Right lobe of liver (tissue), 6 donors: Measurements from ENCODE around the gene PCDH15. TPM values are rescaled to one million over a fixed set of nuclear protein-coding genes. Genes with fewer than 3 reads are reported as not detected.

ENCODE experiments used
- ATAC-seq, 4 donors: fragments of 200-7000 bp; cut with Tn5 transposase; one replicate each; pipeline ENCODE4 v1.9.1; 2020; ENCODE audit warnings: mild to moderate bottlenecking in 4 of 4, moderate library complexity in 4 of 4
- DNase-seq, 3 donors: peaks; one replicate each; pipeline ENCODE4 v3.0.0-alpha.2; 2020
- H3K27ac ChIP-seq, 3 donors: fragments of 200-600 bp; one replicate each; pipeline ENCODE4 v1.8.0; 2022
- H3K27me3 ChIP-seq, 2 donors: fragments of 200-600 bp; one replicate each; pipeline ENCODE4 v1.8.0; 2022
- H3K36me3 ChIP-seq, 4 donors: fragments of 200-600 bp; sonication (generic) in 1 of 4; one replicate each; pipeline versions ENCODE4 v1.5.1 to v1.8.0; 2017 to 2022; ENCODE audit warnings: control low read depth in 1 of 4
- H3K4me1 ChIP-seq, 4 donors: fragments of 200-600 bp; sonication (generic) in 1 of 4; one replicate each; pipeline versions ENCODE4 v1.5.1 to v1.8.0; 2017 to 2022; ENCODE audit warnings: control low read depth in 1 of 4
- H3K4me3 ChIP-seq, 3 donors: fragments of 200-600 bp; one replicate each; pipeline ENCODE4 v1.8.0; 2022
- H3K9me3 ChIP-seq, 4 donors: fragments of 200-600 bp; sonication (generic) in 1 of 4; one replicate each; pipeline versions ENCODE4 v1.5.1 to v1.8.0; 2017 to 2022; ENCODE audit warnings: control low read depth in 1 of 4
- POLR2A ChIP-seq: fragments of 450-650 bp; IDR thresholded peaks from one replicate; pipeline ENCODE4 v1.6.1; 2017; ENCODE audit warnings: antibody characterized with exemption, mild to moderate bottlenecking
- WGBS: methylation state at CpG from one replicate; pipeline ENCODE4 v1.1.6; 2018; ENCODE audit warnings: low coverage, low lambda C conversion rate; ENCODE audit not compliant: insufficient coverage; ENCODE audit errors: missing lambda C conversion rate; 5-methylcytosine and 5-hydroxymethylcytosine counted together
- intact Hi-C, 2 donors: fragments of 100-400 bp; cut with DNase I; formaldehyde crosslinking; loops; one replicate each; pipeline versions ENCODE4 v1.11.2 to v1.14.1; 2022
- total RNA-seq, 6 experiments: library from RNA; depleted of rRNA in 2 of 6; stranded (reverse); fragments of >200 nt in 2 of 6; fragmentation: NEBNext Ultra II Directional in 3 of 6; extraction: Animal tissue kit (Norgen Biotek cat#: 25700) in 3 of 6; gene quantifications; one replicate each; pipeline versions ENCODE4 v1.1.0 to v1.2.4, GENCODE V29; 2016 to 2023
- TF ChIP-seq, protein P1 (sequence below), 4 donors: fragments of 200-600 bp in 3 of 4; fragments of 450-650 bp in 1 of 4; IDR thresholded peaks; one replicate each; pipeline versions ENCODE4 v1.5.1 to v1.8.0; 2016 to 2022; ENCODE audit warnings: antibody characterized with exemption in 4 of 4, mild to moderate bottlenecking in 2 of 4
- donor health status: DM: no; HTN: yes; CAD: no.
- donor health status: DM: no; HTN: no; CAD: no.
- donor health status: DM: no; HTN: no; CAD: no.
- donor health status: DM: no; HTN: yes; CAD: no.
- donor health status: DM: no; HTN: yes; CAD: no.

PCDH15 gene
- total RNA-seq, 6 experiments from 2014 or later: not detected

DNA sequence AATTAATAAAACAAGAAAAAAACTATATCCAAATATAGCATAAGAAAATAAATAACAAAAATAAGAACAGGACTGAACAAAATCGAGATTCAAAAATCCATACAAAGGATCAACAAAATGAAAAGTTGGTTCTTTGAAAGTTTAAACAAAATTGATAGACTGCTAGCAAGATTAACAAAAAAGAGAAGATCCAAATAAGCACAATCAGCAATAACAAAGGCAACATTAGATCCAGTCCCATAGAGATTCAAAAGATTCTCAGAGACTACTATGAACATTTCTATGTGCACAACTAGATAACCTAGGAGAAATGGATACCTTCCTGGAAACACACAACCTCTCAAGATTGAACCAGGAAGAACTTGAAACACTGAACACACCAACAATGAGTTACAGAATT lies 534.6 kb downstream of the PCDH15 start:
- TF ChIP-seq, protein P1, sequence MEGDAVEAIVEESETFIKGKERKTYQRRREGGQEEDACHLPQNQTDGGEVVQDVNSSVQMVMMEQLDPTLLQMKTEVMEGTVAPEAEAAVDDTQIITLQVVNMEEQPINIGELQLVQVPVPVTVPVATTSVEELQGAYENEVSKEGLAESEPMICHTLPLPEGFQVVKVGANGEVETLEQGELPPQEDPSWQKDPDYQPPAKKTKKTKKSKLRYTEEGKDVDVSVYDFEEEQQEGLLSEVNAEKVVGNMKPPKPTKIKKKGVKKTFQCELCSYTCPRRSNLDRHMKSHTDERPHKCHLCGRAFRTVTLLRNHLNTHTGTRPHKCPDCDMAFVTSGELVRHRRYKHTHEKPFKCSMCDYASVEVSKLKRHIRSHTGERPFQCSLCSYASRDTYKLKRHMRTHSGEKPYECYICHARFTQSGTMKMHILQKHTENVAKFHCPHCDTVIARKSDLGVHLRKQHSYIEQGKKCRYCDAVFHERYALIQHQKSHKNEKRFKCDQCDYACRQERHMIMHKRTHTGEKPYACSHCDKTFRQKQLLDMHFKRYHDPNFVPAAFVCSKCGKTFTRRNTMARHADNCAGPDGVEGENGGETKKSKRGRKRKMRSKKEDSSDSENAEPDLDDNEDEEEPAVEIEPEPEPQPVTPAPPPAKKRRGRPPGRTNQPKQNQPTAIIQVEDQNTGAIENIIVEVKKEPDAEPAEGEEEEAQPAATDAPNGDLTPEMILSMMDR (IDR thresholded peaks at IDR 0.05): no peak
- TF ChIP-seq POLR2A: no peak
- DNase-seq (no peak), ATAC-seq (no peak)
- no peaks in the 10 kb centered on the region for H3K9me3 ChIP-seq
- no peaks in the 10 kb centered on the region for H3K36me3 ChIP-seq
- no peak overlapping the region for H3K27ac ChIP-seq
- no peaks in the 10 kb centered on the region for H3K4me1 ChIP-seq
- intact Hi-C loops: no loop called here
- H3K4me3 ChIP-seq: no peak overlapping the region
- no peaks in the 10 kb centered on the region for H3K27me3 ChIP-seq
- WGBS: 25% methylated on average over 1 of the region's 1 CpG

DNA sequence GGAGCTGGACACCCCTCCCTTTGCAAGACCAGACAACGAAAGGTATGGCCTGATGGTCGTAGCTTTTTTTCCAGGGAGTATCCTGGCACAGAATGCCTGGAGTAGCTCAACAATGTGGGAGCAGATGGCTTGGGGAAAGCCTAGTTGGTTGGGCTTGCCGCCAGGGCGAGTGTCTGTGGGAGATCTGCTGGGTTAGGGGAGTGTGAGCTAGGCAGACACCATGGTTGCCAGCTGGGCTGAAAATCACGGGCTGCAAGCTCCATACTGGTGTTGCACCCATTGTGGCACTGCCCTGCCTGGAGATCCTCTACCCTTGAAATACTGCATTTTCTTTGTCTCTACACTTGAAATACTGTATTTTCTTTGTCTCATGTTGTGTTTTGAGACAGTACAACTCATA lies 538.3 kb downstream of the PCDH15 start:
- no CpG with 5 or more reads among the region's 5 CpGs for WGBS
- no peaks in the 10 kb centered on the region for H3K36me3 ChIP-seq
- intact Hi-C loops: no loop called here
- H3K9me3 ChIP-seq: no peaks in the 10 kb centered on the region
- H3K27me3 ChIP-seq: no peaks in the 10 kb centered on the region
- no peaks in the 10 kb centered on the region for H3K4me1 ChIP-seq
- H3K4me3 ChIP-seq: no peak overlapping the region
- DNase-seq (no peak), ATAC-seq (no peak)
- H3K27ac ChIP-seq: no peak overlapping the region
- TF ChIP-seq, protein P1 (IDR thresholded peaks at IDR 0.05): no peak
- no peak for TF ChIP-seq POLR2A

DNA sequence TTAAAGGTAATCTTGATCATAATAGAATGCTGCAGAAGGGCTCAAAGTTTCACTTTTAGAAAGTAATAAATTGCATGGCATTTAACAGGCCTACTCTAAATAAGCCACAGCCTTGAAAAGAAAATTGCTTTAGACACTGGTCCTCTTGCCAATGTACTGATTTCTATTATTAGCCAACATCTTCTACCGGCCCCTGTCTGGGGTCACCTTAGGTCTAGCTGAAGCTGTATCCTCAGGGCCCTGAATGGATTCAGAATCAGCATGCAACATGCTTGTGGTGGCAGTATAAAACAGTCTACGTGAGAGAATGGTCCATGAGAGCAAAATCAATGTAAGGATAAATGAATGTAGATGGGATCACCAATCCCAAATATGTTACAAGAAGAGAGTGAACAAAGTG lies 541.9 kb downstream of the PCDH15 start:
- intact Hi-C loops: no loop called here
- no peak overlapping the region for H3K4me3 ChIP-seq
- 43% methylated on average over 2 of the region's 2 CpGs for WGBS

DNA sequence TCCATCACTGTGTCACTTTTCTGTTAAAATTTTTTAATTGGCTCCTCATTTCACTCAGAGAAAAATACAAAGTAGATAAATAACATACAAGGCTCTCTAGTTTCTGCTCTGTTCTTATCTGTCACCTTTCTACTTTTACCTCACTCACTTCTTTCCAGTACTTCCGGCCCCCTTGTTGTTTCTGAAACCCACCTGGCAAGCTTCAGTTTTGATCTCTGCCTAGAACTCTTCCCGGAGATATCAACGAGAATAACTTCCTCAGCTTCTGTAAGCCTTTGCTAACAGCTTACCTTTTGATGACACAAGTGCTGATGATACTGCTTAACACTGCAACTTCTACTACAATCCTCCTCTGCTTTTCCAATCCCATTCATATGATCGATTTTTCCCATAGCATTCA lies 566.2 kb downstream of the PCDH15 start:
- 22% methylated on average over 4 of the region's 4 CpGs for WGBS
- TF ChIP-seq POLR2A: no peak
- TF ChIP-seq, protein P1 (IDR thresholded peaks at IDR 0.05): no peak
- intact Hi-C loops: no loop called here
- Histone ChIP-seq H3K27me3 (no peaks in the 10 kb centered on the region), H3K4me1 (no peaks in the 10 kb centered on the region), H3K4me3 (no peak overlapping the region), H3K27ac (no peak overlapping the region), H3K36me3 (no peaks in the 10 kb centered on the region), H3K9me3 (no peaks in the 10 kb centered on the region)
- DNase-seq: no peak
- ATAC-seq: no peak

More for the DNA sequence above, 541.9 kb downstream of the PCDH15 start:
- Histone ChIP-seq H3K9me3 (no peaks in the 10 kb centered on the region), H3K27me3 (no peaks in the 10 kb centered on the region), H3K27ac (no peak overlapping the region), H3K4me1 (no peaks in the 10 kb centered on the region), H3K36me3 (no peaks in the 10 kb centered on the region)
- TF ChIP-seq POLR2A: no peak
- TF ChIP-seq, protein P1 (IDR thresholded peaks at IDR 0.05): no peak
- ATAC-seq: no peak
- no peak for DNase-seq

DNA sequence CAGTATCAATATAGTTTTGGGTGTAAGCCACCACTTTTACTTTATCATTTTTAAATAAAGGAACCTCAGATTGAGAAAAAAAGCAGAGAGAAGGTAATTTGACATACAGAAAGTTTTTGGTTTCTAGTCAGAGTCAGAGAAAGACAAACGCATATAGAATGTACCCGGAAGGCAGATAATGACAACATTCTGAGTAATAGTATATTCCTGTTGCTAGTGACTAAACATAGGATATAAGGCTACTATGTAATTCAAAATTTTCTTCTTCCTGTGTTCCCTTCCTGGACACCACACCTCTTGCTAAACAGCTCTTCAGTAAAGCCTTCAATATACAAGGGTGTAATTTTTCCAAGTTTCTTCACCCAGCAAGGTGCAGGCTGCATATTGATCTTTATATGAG lies 597.6 kb downstream of the PCDH15 start:
- Histone ChIP-seq H3K27ac (no peak overlapping the region), H3K4me1 (no peaks in the 10 kb centered on the region), H3K27me3 (no peaks in the 10 kb centered on the region), H3K36me3 (no peaks in the 10 kb centered on the region), H3K4me3 (no peak overlapping the region), H3K9me3 (no peaks in the 10 kb centered on the region)
- DNase-seq: no peak
- WGBS: 66% methylated on average over 2 of the region's 2 CpGs
- TF ChIP-seq, protein P1 (IDR thresholded peaks at IDR 0.05): no peak
- no peak for TF ChIP-seq POLR2A
- ATAC-seq: no peak
- intact Hi-C loops: no loop called here
